Measurements from ENCODE around the gene FBXO31.
"Not testable (repeated sequence)": the region's sequence is repeated elsewhere in the genome, so short reads cannot be mapped to it uniquely, and the experiment has no call there.

The FBXO31 gene

DNA sequence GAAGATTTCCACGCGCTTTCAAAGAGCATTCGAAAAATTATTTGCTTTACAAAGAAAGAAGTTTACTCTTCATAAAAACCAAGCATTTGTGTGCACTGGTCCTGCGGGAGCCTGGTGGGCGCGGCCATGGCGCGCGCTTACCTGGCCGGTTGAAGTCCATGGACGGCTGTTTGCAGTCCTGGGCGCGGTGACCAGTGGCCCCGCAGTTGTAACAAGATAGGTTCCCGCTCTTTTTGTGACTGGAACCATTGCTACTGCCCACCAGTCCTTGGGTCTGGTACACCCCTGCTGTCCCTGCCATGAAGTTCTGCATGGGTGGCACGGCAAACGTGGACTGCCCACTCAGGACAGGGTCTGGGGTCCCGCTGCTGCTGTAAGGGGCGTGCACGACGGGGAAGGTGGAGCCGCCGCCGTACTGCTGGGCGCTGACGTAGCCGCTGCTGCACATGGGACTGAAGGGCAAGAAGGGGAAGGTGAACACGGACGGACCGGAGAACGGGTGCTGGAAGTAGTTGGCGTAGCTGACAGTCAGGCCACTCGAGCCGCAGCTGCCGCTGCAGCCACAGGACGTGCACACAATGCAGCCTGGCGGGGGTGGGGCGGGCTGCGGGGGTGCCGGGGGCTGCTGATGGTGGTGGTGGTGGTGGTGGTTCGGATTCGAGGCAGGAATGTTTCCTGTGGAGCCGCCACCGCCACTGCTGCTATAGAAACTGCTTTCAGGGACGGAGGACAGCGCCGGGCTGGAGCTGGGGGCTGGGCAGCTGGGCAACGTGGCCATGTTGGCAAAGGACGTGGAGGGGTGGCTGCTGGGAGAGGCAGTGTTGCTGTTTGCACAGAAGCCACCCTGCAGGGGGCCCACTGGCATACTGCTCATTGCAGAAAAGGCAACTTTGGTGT is 28.0 kb upstream of the FBXO31 start:
- DNase-seq = no peak

DNA sequence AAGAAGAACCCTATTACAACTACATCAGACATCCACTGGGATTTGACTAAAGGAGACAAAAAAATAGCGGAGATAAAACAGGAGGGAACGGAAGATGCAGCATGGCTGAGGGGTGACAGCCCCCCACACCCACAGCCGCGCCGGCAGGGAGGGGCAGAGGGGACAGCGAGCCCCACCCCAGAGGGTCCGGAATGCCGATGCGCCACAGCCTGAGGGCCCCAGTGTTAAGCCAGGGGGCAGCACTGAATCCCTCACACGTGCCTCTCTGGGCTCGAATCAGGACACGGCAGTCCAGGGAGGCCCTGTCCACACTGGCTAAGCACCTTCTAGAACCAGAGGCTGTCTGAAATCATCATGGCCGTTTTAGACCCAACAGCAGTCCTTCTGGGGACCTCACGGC is 27.4 kb upstream of the FBXO31 start:
- no peak for DNase-seq

GRCh38 chr16:87410530-87410929 is 27.0 kb upstream of the FBXO31 start:
- no peak for DNase-seq

GRCh38 chr16:87409781-87410180 is 26.2 kb upstream of the FBXO31 start:
- DNase-seq = no peak

GRCh38 chr16:87409153-87409552 is 25.6 kb upstream of the FBXO31 start:
- no peak for DNase-seq

DNA sequence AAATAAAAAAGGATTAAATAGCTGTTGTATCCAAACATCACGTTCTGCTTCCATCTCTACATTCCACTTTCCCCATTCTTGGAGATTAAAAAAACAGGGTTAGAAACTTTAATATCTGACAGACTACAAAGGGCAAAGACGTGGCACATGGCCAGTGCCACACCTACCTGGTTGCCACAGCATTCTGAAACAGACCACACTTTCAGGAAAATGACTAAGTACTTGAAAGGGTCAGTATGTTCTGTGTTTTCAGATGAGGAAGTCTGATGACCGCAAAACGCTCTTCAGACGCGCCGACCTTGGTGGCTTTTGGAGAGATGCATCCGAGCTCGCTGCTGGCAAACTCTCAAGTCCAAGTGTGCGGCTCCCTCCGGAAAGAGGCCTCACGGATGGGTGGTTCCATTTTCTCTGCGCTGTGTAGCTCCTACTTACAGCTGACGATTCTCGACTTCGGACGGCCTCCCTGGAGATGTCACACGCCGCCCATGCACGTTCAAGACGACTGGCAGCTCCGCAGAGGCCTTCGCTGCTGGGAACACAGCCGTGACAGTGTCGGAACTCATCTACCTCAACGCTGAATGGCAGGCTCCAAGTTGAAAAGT is 24.0 kb upstream of the FBXO31 start:
- peak; percentile 29 for DNase-seq

GRCh38 chr16:87406495-87407088 is 23.0 kb upstream of the FBXO31 start:
- no peak for DNase-seq

- no peak for DNase-seq
These were observed 21.4 kb upstream of the FBXO31 start for GRCh38 chr16:87404764-87405625.

- no peak for DNase-seq
These were observed 11.7 kb upstream of the FBXO31 start for GRCh38 chr16:87395181-87395842.

DNA sequence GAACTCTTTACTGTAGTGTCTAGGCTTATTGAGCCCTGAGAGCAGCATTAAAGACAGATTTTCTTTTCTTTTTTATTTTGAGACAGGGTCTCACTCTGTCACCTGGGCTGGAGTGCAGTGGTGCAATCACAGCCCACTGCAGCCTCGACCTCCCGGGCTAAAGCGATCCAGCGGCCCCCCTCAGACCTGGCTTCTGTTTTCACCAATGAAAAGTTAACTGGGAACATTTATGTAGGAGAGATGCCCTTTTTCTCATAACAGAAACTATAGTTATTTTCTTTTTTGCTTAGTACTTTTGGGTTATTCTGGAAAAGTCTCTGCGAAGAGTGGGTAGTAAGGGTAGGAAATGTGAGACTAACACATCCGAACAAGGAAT is 10.1 kb upstream of the FBXO31 start:
- DNase-seq = no peak

GRCh38 chr16:87392821-87393679 is 9.5 kb upstream of the FBXO31 start:
- DNase-seq = peak; percentile 35

- DNase-seq = peak; percentile 98
These were observed 8.6 kb upstream of the FBXO31 start, which contains the start of gene MAP1LC3B for GRCh38 chr16:87391950-87392820. MAP1LC3B (plus strand) TSS chr16:87392336; CDS start chr16:87392428, 92 bp downstream.

GRCh38 chr16:87391324-87391949 is 7.9 kb upstream of the FBXO31 start:
- no peak for DNase-seq

DNA sequence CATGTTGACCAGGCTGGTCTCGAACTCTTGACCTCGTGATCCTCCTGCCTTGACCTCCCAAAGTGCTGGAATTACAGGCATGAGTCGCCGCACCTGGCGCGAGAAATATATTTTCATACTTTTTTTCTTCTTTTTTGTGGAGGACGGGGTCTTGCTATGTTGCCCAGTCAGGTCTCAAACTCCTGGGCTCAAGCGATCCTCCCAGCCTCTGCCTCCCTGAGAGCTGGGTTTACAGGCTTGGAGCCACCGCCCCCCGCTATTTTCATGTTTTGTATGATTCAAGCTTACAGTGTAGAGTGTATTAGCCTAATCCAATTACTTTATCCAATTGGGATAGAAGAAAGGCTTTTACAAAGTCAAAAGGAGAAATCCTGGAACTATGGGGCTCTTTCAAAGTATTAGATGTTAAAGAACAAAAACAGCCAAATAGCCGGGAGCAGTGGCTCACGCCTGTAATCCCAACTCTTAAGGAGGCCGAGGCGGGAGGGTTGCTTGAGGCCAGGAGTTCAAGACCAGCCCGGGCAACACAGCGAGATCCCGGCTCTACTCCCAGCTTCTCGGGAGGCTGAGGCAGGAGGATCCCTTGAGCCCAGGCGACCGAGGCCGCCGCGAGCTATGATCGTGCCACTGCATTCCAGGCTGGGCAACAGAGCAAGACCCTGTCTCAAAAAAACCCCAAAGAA is 7.2 kb upstream of the FBXO31 start:
- DNase-seq = no peak

DNA sequence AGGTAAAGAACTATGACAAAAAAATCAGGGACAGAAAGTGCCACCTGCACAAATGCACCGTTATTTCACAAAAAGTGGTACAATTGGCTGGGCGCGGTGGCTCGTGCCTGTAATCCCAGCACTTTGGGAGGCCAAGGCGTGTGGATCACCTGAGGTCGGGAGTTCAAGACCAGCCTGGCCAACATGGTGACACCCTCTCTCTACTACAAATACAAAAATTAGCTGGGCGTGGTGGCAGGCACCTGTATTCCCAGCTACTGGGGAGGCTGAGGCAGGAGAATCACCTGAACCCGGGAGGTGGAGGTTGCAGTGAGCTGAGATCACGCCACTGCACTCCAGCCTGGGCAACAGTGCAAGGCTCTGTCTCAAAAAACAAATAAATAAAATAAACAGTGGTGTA is 6.3 kb upstream of the FBXO31 start:
- not testable (repeated sequence) for DNase-seq

- no peak for DNase-seq
These were observed 5.7 kb upstream of the FBXO31 start for GRCh38 chr16:87389245-87389644.

DNA sequence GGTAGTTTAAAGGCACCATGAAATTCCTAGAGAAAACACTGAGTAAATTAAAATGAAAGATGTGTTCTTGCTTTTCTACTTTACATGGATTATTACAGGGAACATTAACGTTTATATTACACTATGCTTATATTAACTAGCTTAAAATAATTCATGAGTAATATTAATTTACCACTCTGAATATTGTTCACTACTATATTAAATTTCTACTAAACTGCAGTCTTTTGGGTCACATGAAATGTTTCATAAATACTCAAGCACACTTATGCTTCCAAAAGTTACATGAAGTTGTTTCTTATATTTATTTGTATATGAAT is 5.2 kb upstream of the FBXO31 start:
- DNase-seq = no peak

- DNase-seq = peak; percentile 96
These were observed 4.6 kb upstream of the FBXO31 start for GRCh38 chr16:87387942-87388817.

GRCh38 chr16:87384875-87385167 is 1.2 kb upstream of the FBXO31 start:
- DNase-seq = not testable (repeated sequence)
